Astrocyte of the cerebellum (primary cell): Measurements from ENCODE around the gene TOR2A.

Experiments used
- DNase-seq: peaks from one replicate; pipeline ENCODE4 v3.0.0-alpha.2; 2011; ENCODE audit warnings: low read depth
- H3K4me3 ChIP-seq: 2 replicates; pipeline ENCODE4 v1.5.1; 2011; ENCODE audit warnings: mild to moderate bottlenecking, low read depth, low read length, moderate library complexity
- CTCF ChIP-seq: IDR thresholded peaks from 2 replicates; pipeline ENCODE4 v1.5.1; 2012; ENCODE audit warnings: low read length, low read depth, moderate library complexity, mild to moderate bottlenecking; ENCODE audit errors: missing control alignments
- in situ Hi-C: cut with HindIII; loops from 2 replicates; pipeline ENCODE4 v1.10.0; 2017; ENCODE audit warnings: low sequenced_read_pairs

Gene TOR2A

GRCh38 chr9:127714951-127715469 is 20.1 kb downstream of the TOR2A start:
- in situ Hi-C loops = no loop called here
- H3K4me3 ChIP-seq = peak overlapping the region; percentile 85
- no peak for DNase-seq
- TF ChIP-seq CTCF = no peak

GRCh38 chr9:127714020-127714750 is 20.9 kb downstream of the TOR2A start:
- in situ Hi-C loops = no loop called here
- TF ChIP-seq CTCF = no peak
- no peak for DNase-seq
- H3K4me3 ChIP-seq = peak overlapping the region; percentile 85

- H3K4me3 ChIP-seq = no peak overlapping the region
- no peak for TF ChIP-seq CTCF
- no peak for DNase-seq
- in situ Hi-C loops = no loop called here
These were observed 22.2 kb downstream of the TOR2A start for GRCh38 chr9:127712867-127713266.

GRCh38 chr9:127712371-127712770 is 22.7 kb downstream of the TOR2A start:
- DNase-seq = no peak
- TF ChIP-seq CTCF = no peak
- in situ Hi-C loops = no loop called here
- H3K4me3 ChIP-seq = no peak overlapping the region

- in situ Hi-C loops = no loop called here
- no peak overlapping the region for H3K4me3 ChIP-seq
- no peak for DNase-seq
- no peak for TF ChIP-seq CTCF
These were observed 23.2 kb downstream of the TOR2A start for GRCh38 chr9:127711831-127712274.

DNA sequence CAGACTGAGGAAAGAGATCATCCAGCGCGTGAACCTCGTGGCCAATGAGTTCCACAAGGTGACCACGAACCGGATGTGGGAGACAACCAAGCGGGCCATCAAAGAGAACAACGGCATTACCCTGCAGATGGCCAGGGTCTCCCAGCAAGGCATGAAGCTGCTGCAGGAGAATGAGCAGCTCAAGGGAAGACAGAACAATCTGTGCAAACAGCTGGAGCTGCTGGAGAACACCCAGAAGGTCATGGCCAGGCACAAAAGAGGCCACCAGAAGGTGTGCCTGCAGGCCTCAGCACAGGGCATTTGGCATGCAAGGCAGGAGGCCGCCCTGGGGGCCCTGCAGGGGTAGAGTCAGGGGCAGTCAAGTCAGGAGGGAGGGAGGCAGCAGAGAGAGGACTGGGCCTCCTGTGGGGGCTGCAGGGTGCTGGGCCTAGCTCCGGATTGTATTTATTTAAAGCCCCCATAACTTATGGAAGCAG is 23.8 kb downstream of the TOR2A start:
- H3K4me3 ChIP-seq = no peak overlapping the region
- no peak for TF ChIP-seq CTCF
- no peak for DNase-seq
- in situ Hi-C loops = no loop called here
